Type B pancreatic cell (in vitro differentiated cells): ENCODE data around the gene EIF5. TPM values are rescaled to one million over a fixed set of nuclear protein-coding genes. Genes with fewer than 3 reads are reported as not detected.

Source experiments
- DNase-seq: peaks from one replicate; pipeline ENCODE4 v3.0.0; 2021; ENCODE audit warnings: mixed read lengths; ENCODE audit not compliant: unreplicated experiment; ENCODE audit errors: extremely low spot score
- H3K27ac Mint-ChIP-seq: 2 replicates; pipeline ENCODE4 v1.8.0; 2021; ENCODE audit warnings: mild to moderate bottlenecking, mixed read lengths
- H3K27me3 Mint-ChIP-seq: 2 replicates; pipeline ENCODE4 v1.8.0; 2021; ENCODE audit warnings: mixed read lengths
- H3K36me3 Mint-ChIP-seq: 2 replicates; pipeline ENCODE4 v1.8.0; 2021; ENCODE audit warnings: mixed read lengths
- H3K4me1 Mint-ChIP-seq: one replicate; pipeline ENCODE4 v1.8.0; 2021; ENCODE audit warnings: mixed read lengths; ENCODE audit not compliant: unreplicated experiment
- H3K4me3 Mint-ChIP-seq: 2 replicates; pipeline ENCODE4 v1.8.0; 2021; ENCODE audit warnings: mild to moderate bottlenecking, mixed read lengths
- H3K9me3 Mint-ChIP-seq: 2 replicates; pipeline ENCODE4 v1.8.0; 2021; ENCODE audit warnings: mixed read lengths
- CTCF ChIP-seq: fragments of 200-600 bp; sonication (generic); conservative IDR thresholded peaks from 2 replicates; pipeline ENCODE4 v1.5.0; 2021; ENCODE audit warnings: antibody characterized with exemption, mild to moderate bottlenecking
- total RNA-seq: library from RNA; stranded (reverse); gene quantifications from 2 replicates; pipeline ENCODE4 v1.2.1, GENCODE V29; 2021; ENCODE audit warnings: low replicate concordance

The EIF5 gene
- total RNA-seq, 1 donor from 2014 or later: 340 TPM

DNA sequence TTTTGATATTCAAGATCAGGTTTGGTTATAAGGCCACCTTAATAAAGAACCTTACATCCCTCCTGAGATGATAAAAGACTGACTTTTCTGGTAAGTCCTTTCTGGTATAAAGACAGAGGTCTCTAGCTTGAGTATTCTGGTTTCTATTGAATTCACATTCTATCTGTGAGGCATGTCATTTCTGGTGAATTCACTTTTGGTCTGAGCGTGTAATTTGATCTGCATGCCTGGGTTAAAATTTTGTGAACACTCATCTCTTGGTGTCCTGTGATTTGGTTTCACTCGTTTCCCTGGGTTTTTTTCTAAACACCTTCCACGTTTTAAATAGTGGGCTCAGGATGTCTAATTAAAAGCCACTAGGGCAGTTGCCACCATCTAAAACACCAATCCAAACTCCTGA lies 12.2 kb downstream of the EIF5 start:
- TF ChIP-seq CTCF: no peak
- DNase-seq: no peak
- H3K36me3 Mint-ChIP-seq: peaks cover 26% of the 10 kb centered on the region
- no peak overlapping the region for H3K4me3 Mint-ChIP-seq
- H3K27me3 Mint-ChIP-seq: no peaks in the 10 kb centered on the region
- H3K4me1 Mint-ChIP-seq: peaks cover 13% of the 10 kb centered on the region
- peak overlapping the region; percentile 21 for H3K27ac Mint-ChIP-seq
- no peaks in the 10 kb centered on the region for H3K9me3 Mint-ChIP-seq

DNA sequence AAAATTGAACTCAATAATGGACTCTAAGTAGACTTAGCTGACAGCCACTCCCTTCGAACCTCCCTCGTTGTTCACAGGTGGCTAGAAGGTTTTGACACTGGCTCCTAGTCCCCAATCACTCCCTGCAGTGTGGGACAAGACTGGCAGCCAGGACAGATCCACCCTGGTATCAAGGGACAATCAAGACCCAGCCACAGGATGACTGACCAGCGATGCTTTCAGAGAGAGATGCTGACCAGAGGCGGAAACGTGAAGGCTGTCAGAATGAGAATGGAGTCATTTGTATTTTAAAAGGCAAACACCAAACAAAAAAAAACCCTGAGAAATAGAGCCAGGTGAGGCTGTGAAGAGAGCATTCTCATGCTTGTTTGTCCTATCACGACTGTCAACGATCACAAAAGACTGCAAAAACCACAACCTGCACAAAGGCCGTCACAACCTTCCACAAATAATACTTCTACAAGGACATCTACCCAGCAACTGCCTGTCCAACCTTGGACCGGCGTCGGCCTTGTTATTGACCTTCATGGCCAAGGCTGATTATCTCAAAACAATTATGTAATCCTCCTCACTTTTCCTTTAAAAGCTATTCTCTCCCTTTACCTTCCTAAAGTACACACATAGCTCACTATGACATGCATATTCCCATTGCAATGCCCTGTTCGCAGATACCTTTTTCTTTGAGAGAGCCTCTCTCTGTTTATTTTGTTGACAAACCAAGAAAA lies 13.2 kb downstream of the EIF5 start:
- H3K27me3 Mint-ChIP-seq: no peaks in the 10 kb centered on the region
- H3K9me3 Mint-ChIP-seq: no peaks in the 10 kb centered on the region
- peak overlapping the region; percentile 20 for H3K4me3 Mint-ChIP-seq
- no peak overlapping the region for H3K27ac Mint-ChIP-seq
- H3K4me1 Mint-ChIP-seq: peaks cover 13% of the 10 kb centered on the region
- no peak for TF ChIP-seq CTCF
- DNase-seq: no peak
- peaks cover 21% of the 10 kb centered on the region for H3K36me3 Mint-ChIP-seq

- peaks cover 13% of the 10 kb centered on the region for H3K4me1 Mint-ChIP-seq
- DNase-seq: no peak
- no peaks in the 10 kb centered on the region for H3K9me3 Mint-ChIP-seq
- H3K27ac Mint-ChIP-seq: peak overlapping the region; percentile 41
- TF ChIP-seq CTCF: no peak
- H3K4me3 Mint-ChIP-seq: no peak overlapping the region
- no peaks in the 10 kb centered on the region for H3K27me3 Mint-ChIP-seq
- H3K36me3 Mint-ChIP-seq: peaks cover 20% of the 10 kb centered on the region
Measured at GRCh38 chr14:103348154-103348553, 14.1 kb downstream of the EIF5 start.

GRCh38 chr14:103349982-103350381 lies 15.9 kb downstream of the EIF5 start:
- peaks cover 4% of the 10 kb centered on the region for H3K36me3 Mint-ChIP-seq
- H3K4me3 Mint-ChIP-seq: no peak overlapping the region
- peaks cover 3% of the 10 kb centered on the region for H3K27me3 Mint-ChIP-seq
- peaks cover 13% of the 10 kb centered on the region for H3K4me1 Mint-ChIP-seq
- no peak overlapping the region for H3K27ac Mint-ChIP-seq
- no peak for TF ChIP-seq CTCF
- H3K9me3 Mint-ChIP-seq: no peaks in the 10 kb centered on the region
- no peak for DNase-seq

DNA sequence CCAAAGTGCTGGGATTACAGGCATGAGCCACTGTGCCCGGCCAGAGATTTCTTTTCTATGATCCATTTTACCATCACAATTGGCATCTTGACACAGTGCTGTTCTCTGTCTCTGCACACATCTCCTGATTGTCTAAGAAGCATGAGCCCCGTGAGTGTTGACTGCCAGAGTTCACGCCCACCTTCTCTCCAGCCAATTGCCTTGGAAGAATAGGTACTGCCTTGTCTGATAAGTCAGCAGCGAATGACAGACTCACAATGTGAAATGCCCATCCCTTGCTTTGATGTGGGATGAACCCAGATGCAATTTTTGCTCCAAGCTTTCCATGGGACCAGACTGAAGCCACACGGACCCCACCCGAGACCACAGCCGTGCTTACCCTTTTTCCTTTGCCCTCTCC lies 19.3 kb downstream of the EIF5 start:
- Mint-ChIP-seq H3K27me3 (peaks cover 3% of the 10 kb centered on the region), H3K9me3 (no peaks in the 10 kb centered on the region), H3K4me1 (peaks cover 6% of the 10 kb centered on the region), H3K27ac (no peak overlapping the region), H3K4me3 (no peak overlapping the region), H3K36me3 (no peaks in the 10 kb centered on the region)
- no peak for DNase-seq
- no peak for TF ChIP-seq CTCF
